Stimulated activated CD4-positive, alpha-beta T cell treated with anti-CD3 and anti-CD28 coated beads, Interleukin-1b, Interleukin-23, amount 100 ng/mL, for 4 hours (primary cell): ENCODE data around the gene CPM.
"Not testable (repeated sequence)": the region's sequence is repeated elsewhere in the genome, so short reads cannot be mapped to it uniquely, and the experiment has no call there.

ENCODE experiments used
- DNase-seq, 2 donors: peaks; one replicate each; pipeline ENCODE4 v3.0.0-alpha.2; 2020; ENCODE audit warnings: low read depth in 2 of 2

CPM gene

GRCh38 chr12:68853396-68854077, 79.4 kb downstream of the CPM start:
- DNase-seq, result no peak

GRCh38 chr12:68851592-68852306, 81.2 kb downstream of the CPM start:
- DNase-seq, result no peak

- no peak for DNase-seq
Observed at GRCh38 chr12:68850390-68850789, 82.6 kb downstream of the CPM start.

GRCh38 chr12:68846811-68847210, 86.2 kb downstream of the CPM start:
- no peak for DNase-seq

- no peak for DNase-seq
Observed at GRCh38 chr12:68844788-68845695, 87.9 kb downstream of the CPM start.

GRCh38 chr12:68844318-68844745, 88.6 kb downstream of the CPM start:
- DNase-seq, result no peak

GRCh38 chr12:68842784-68843567, 90.0 kb downstream of the CPM start:
- DNase-seq, result no peak

- no peak for DNase-seq
Observed at GRCh38 chr12:68842123-68842522, 90.8 kb downstream of the CPM start.

- no peak for DNase-seq
Observed at GRCh38 chr12:68841717-68842116, 91.3 kb downstream of the CPM start.

GRCh38 chr12:68841175-68841574, 91.8 kb downstream of the CPM start:
- not testable (repeated sequence) for DNase-seq

GRCh38 chr12:68839183-68840147, 93.5 kb downstream of the CPM start:
- no peak for DNase-seq

- no peak for DNase-seq
Observed at GRCh38 chr12:68838046-68838886, 94.7 kb downstream of the CPM start.

GRCh38 chr12:68837215-68837614, 95.8 kb downstream of the CPM start:
- no peak for DNase-seq

GRCh38 chr12:68835333-68835908, 97.5 kb downstream of the CPM start:
- no peak for DNase-seq

- no peak for DNase-seq
Observed at GRCh38 chr12:68833508-68833907, 99.5 kb downstream of the CPM start.

GRCh38 chr12:68832504-68832867, 100.5 kb downstream of the CPM start:
- DNase-seq, result no peak

- DNase-seq, result no peak
Observed at GRCh38 chr12:68831751-68832503, 101.0 kb downstream of the CPM start.

- DNase-seq, result no peak
Observed at GRCh38 chr12:68831272-68831671, 101.7 kb downstream of the CPM start.
